HG03354 (cell line): ENCODE results near the gene OTOL1.

ENCODE experiments used
- ATAC-seq: cut with Tn5 transposase; IDR thresholded peaks from one replicate; pipeline ENCODE4 v1.9.1; 2021; ENCODE audit warnings: mild to moderate bottlenecking; ENCODE audit not compliant: unreplicated experiment, poor library complexity, severe bottlenecking

Gene OTOL1

GRCh38 chr3:161496508-161496907, at the start of gene OTOL1:
Gene OTOL1 (plus strand): TSS chr3:161496808. CDS start chr3:161496808, 0 bp downstream.
- ATAC-seq = no peak

DNA sequence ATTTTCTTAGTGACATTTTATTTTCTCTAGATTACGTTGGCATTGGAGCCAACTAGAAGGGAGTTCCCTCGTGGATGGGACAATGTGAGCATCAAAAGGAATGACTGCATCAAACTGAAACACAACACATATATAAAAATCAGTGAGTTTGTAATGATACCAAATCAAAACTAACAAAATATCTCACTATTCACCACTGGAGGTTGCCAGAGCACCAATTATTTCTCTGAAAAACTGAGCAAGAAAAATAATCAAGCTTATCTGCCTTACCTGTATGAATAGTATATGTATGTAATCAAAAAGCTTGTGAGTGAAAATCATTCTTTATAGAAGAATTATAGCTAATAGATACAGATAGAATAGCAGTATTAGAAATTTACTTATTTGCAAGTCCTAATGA, 46.8 kb upstream of the OTOL1 start:
- no peak for ATAC-seq

DNA sequence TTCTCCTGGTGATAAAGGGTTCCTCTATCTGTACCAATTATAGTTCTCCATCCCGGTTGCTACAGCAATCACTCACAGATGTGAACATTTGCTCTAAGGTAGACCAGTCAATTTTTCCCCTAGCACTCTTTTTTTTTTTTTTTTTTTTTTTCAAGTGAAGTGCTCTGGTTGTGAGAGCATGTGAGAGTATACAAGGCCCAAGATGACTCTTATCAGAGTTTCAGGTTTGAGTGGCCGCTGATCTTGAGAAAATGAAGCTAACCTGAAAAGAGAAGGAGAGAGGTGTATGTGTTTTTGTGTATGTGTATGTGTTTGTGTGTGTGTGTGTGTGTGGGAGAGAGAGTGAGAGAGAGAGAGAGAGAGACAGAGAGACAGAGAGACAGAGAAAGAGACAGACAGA, 44.4 kb upstream of the OTOL1 start:
- no peak for ATAC-seq

DNA sequence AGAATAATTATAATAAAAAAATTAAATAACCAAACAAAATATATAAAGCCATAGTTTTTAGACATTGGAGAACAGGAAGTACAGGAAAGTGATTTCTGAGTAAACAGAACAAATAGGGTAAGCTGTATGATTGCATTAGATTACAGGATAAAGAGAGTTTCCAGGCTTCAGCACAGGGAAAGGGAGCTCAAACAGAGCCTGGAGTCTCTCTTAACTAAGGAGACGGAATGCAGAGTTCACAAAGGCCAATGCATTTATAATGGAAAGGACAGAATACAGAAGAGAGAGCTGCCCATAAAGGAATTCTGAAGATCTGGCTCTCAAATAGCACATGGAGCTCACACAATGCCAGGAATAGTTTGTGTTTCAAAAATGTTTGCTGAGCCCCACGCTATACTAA, 42.0 kb upstream of the OTOL1 start:
- no peak for ATAC-seq

DNA sequence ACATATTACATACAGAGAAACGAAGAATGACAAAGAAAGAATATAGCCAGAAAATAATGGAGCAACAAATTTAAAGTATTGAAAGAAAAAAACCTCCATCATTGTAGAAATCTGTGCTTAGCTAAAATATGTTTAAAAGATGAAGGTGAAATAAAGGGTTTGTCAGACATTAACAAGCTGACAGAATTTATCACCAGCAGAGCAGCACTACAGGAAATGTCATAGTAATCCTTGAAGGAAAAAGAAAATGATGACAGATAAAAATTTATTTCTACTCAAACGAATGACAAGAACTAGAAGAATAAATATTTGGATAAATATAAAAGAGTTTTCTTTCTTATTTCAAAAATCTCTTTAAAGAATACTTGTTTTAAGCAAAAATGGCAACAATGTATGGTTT, 40.6 kb upstream of the OTOL1 start:
- ATAC-seq = no peak

DNA sequence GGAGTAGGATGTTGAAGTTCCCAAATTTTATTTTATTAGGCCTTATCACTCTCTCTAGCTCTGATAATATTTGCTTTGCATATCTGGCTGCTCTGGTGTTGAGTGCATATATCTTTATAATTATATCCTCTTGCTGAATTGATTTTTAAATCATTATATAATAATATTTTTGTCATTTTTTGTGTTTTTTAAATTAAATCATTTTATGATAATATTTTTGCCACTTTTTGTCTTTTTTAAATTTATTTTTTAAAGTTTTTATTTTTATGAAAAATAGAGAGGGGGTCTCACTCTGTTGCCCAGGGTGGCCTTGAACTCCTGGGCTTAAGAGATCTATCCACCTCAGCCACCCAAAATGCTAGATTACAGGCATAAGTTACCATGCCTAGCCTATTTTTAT, 34.5 kb upstream of the OTOL1 start:
- ATAC-seq = no peak

DNA sequence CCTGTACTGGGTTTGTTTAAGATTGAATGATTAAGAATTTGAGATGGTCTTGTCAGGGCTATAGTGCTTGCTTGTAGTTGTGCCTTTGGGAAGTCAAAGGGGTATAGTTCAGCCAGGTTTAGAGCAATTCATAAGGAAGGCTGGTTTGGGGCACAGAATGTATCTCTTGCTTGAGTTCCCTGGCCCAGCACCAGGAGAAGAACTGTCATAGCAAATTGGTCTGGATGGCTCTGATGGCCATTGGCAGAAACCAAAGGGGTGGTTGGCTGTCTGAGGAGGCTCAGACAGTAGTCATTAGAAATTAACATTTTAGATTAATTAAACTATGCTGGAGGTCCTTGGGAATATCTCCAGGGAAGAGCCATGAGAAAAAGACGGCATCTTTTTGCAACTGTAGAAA, 25.4 kb upstream of the OTOL1 start:
- ATAC-seq = no peak

- no peak for ATAC-seq
Observed at GRCh38 chr3:161474139-161474538, 22.5 kb upstream of the OTOL1 start.

DNA sequence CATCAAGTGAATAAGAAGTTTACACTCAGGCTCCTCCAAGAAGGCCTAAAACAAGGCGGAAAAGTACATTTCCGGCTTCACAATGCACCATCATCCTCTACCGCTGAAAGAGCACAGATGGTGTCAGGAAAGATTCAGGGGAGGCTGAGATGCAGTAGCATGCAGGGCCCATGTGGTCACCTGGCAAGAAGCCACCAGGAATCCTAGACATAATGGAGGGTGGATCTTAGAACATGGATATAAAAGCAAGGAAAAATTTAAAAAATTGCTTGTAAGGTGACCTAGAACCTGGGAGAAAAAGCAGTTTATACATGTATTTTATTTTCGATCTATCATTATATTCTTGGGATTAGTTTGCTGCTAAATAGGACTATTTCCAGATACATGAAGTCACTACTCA, 21.9 kb upstream of the OTOL1 start:
- ATAC-seq = no peak

- no peak for ATAC-seq
Observed at GRCh38 chr3:161475206-161475605, 21.4 kb upstream of the OTOL1 start.

DNA sequence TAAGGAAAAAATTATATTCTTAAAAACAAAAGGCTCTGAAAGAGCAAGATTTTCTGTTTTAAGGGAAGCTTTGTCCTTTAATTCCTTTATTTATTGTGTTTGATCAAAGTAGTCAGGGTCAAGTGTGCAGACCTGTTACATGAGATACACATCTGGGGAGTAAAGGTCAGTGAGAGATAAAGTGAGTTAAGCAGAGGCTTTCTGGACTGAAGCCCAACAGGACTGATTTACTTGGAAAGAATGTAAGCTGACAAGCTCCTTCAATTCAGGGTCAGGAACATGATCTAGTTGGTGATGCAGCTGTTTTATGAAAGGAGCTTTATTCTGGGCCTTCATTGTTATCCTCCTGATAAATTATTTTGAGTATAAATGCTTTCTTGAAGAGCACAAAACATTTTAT, 20.7 kb upstream of the OTOL1 start:
- ATAC-seq = no peak

DNA sequence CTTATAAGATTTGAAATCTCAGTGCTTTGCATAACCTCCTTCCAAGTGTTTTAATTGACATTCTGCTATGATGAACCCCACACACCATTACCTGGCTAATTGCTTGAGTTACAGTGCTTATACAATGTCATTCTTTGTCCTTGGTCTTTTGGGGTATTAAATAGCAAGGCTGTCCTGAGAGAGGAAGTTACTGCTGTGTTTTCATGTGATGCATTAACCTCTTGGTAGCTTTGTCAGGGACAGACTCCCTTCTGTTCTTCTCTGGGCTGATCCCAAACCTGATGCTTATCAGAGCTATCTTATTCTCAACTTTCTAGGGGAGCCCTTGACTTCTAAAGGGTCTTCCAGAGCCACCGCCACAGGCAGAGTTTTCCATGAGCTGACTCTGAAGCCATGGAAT, 12.4 kb upstream of the OTOL1 start:
- no peak for ATAC-seq

- ATAC-seq = peak; percentile 60
Observed at GRCh38 chr3:161488284-161488683, 8.3 kb upstream of the OTOL1 start.

DNA sequence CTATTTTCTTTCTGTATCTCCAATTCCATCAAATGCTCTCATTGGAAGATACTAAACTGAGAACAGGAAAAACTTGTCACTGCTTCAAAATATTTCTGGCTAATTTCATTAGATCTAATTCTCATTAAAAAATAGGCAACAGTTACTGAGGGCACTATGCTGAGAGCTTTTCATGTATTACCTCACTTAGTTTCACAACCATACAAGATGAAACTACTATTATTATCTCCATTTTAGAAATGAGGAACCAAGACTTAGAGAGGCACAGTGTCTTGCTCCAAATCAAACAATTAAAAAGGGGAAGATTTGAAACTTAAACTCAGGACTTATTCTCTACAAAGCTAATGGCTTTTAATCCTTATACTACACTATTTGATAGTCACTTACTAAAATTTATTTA, 7.2 kb upstream of the OTOL1 start:
- ATAC-seq = peak; percentile 92

DNA sequence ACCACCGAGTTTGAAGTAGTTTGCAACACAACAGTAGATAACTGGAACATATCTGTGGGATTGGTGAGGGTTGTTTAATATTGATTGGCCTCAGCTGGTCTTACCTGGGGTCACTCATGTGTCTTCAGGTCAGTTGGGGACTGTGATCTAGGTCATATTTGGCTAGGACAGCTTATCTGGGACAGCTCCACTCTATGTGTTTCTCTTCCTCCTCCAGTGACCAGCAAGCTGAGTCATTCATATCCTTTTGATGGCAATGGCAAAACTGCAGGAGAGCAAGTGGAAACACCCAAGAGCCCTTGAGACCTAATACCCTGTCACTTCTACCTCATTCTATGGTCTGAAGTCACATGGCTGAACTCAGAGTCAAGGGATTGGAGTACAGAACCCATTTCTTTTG, 5.8 kb upstream of the OTOL1 start:
- peak; percentile 61 for ATAC-seq

DNA sequence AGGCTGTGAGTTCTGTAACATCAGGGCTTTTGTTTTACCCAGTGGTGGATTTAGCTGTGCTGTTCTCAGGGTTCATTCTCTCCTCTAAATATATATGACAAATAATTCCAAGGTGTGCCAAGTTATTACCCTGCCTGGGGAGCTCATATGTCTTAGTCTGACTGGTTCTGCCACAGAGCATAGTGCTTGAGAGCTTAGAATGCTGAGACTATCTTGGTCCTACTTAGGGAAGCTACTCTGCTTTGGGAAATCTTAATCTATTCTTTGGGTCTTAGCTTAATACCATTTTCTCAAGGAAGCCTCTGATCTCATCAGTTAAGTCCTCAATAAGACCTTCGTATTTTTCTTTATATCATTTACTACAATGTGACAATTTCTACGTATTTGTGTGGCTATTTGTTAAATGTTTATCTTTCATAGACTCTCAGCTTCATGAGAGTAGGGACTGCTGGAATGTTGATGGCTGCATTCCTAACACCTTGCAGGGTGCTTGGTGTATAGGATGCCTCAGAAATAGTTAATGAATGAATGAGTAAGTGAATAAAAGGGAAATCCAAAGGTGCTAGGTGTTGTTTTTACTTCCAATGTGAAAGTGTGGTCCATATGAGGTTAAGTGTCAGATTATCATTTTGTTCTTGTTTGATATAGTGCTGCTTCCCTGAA, 1.8 kb downstream of the OTOL1 start:
- ATAC-seq = no peak

- no peak for ATAC-seq
Observed at GRCh38 chr3:161500068-161500796, 3.6 kb downstream of the OTOL1 start.

DNA sequence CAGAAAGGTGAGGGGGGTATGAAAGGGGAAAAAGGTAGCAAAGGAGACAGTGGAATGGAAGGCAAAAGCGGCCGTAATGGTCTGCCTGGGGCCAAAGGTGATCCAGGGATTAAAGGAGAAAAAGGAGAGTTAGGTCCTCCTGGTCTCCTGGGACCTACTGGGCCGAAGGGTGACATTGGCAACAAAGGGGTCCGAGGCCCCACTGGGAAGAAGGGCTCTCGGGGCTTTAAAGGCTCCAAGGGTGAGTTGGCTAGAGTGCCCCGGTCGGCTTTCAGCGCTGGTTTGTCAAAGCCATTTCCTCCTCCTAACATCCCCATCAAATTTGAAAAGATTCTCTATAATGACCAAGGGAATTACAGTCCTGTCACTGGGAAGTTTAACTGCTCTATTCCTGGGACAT, 6.7 kb downstream of the OTOL1 start:
- no peak for ATAC-seq

DNA sequence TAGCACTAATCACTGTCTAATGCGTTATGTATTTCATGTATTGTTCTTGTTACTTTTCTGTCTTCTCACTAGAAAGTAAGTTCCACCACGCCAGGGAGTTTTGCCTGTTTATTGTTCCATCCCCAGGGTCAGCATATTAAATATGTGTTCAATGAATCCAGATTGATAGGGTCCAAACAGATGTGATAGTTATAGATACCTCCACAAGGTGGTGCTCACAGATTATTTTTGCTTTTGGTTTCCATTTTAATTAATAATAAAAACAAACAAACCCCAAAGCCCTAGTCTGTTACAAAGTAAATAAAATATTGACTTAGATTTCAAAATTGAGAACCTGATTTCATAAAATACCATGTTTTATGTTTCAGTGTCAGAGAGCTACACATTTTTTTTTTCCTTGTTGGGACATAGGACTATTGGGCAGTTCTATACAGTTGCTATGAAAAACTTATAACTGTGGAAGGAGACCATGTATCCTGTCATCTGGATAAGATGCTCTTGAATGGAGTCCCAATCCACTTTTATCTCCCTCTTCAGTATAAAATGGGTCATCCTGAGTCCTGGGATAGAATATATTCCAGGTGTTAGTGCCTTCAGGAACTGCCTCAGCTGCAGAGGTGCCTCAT, 12.4 kb downstream of the OTOL1 start:
- peak; percentile 85 for ATAC-seq

- no peak for ATAC-seq
Observed at GRCh38 chr3:161510510-161511260, 14.1 kb downstream of the OTOL1 start.
